Activated naive CD4-positive, alpha-beta T cell treated with anti-CD3 and anti-CD28 coated beads, Interleukin-2, amount 50 U/mL, for 24 hours (primary cell): Measurements from ENCODE around the gene DZIP1L.
"Not testable (repeated sequence)": the region's sequence is repeated elsewhere in the genome, so short reads cannot be mapped to it uniquely, and the experiment has no call there.

Experiments
- H3K27ac Mint-ChIP-seq: one replicate; pipeline ENCODE4 v1.8.0; 2021; ENCODE audit warnings: mild to moderate bottlenecking, mixed read lengths
- H3K27me3 Mint-ChIP-seq: one replicate; pipeline ENCODE4 v1.8.0; 2021; ENCODE audit warnings: mixed read lengths
- H3K36me3 Mint-ChIP-seq: one replicate; pipeline ENCODE4 v1.8.0; 2021; ENCODE audit warnings: mixed read lengths
- H3K4me1 Mint-ChIP-seq: one replicate; pipeline ENCODE4 v1.8.0; 2021; ENCODE audit warnings: mixed read lengths
- H3K4me3 Mint-ChIP-seq: one replicate; pipeline ENCODE4 v1.8.0; 2021; ENCODE audit warnings: mild to moderate bottlenecking, mixed read lengths
- H3K9me3 Mint-ChIP-seq: one replicate; pipeline ENCODE4 v1.8.0; 2021; ENCODE audit warnings: mixed read lengths

The DZIP1L gene

GRCh38 chr3:138089091-138089490 lies 26.3 kb downstream of the DZIP1L start:
- Mint-ChIP-seq H3K4me3 (no peak overlapping the region), H3K27me3 (no peaks in the 10 kb centered on the region), H3K27ac (no peak overlapping the region), H3K36me3 (no peaks in the 10 kb centered on the region), H3K4me1 (no peaks in the 10 kb centered on the region), H3K9me3 (no peaks in the 10 kb centered on the region)

- not testable (repeated sequence) for H3K9me3 Mint-ChIP-seq, H3K27ac Mint-ChIP-seq, H3K4me3 Mint-ChIP-seq, H3K36me3 Mint-ChIP-seq, H3K27me3 Mint-ChIP-seq
- H3K4me1 Mint-ChIP-seq = peaks cover 24% of the 10 kb centered on the region
Measured at GRCh38 chr3:138085745-138086144, 29.7 kb downstream of the DZIP1L start.

GRCh38 chr3:138084196-138084595 lies 31.2 kb downstream of the DZIP1L start:
- Mint-ChIP-seq H3K4me1 (peaks cover 24% of the 10 kb centered on the region), H3K36me3 (no peaks in the 10 kb centered on the region), H3K27ac (no peak overlapping the region), H3K4me3 (no peak overlapping the region), H3K27me3 (no peaks in the 10 kb centered on the region), H3K9me3 (no peaks in the 10 kb centered on the region)

- Mint-ChIP-seq H3K4me3 (peak overlapping the region; percentile 26), H3K9me3 (no peaks in the 10 kb centered on the region), H3K27ac (peak overlapping the region; percentile 52), H3K4me1 (peaks cover 24% of the 10 kb centered on the region), H3K36me3 (no peaks in the 10 kb centered on the region), H3K27me3 (no peaks in the 10 kb centered on the region)
Measured at GRCh38 chr3:138082992-138083386, 32.4 kb downstream of the DZIP1L start.

GRCh38 chr3:138082085-138082991 lies 33.1 kb downstream of the DZIP1L start:
- Mint-ChIP-seq H3K36me3 (no peaks in the 10 kb centered on the region), H3K4me3 (peak overlapping the region; percentile 53), H3K27ac (peak overlapping the region; percentile 43)

GRCh38 chr3:138081371-138082084 lies 33.9 kb downstream of the DZIP1L start:
- H3K36me3 Mint-ChIP-seq = no peaks in the 10 kb centered on the region
- H3K4me1 Mint-ChIP-seq = peaks cover 24% of the 10 kb centered on the region
- H3K4me3 Mint-ChIP-seq = no peak overlapping the region
- no peaks in the 10 kb centered on the region for H3K27me3 Mint-ChIP-seq
- H3K27ac Mint-ChIP-seq = no peak overlapping the region
- no peaks in the 10 kb centered on the region for H3K9me3 Mint-ChIP-seq

More at GRCh38 chr3:138082085-138082991, 33.1 kb downstream of the DZIP1L start:
- peaks cover 24% of the 10 kb centered on the region for H3K4me1 Mint-ChIP-seq
- no peaks in the 10 kb centered on the region for H3K27me3 Mint-ChIP-seq
- no peaks in the 10 kb centered on the region for H3K9me3 Mint-ChIP-seq

- Mint-ChIP-seq H3K9me3 (no peaks in the 10 kb centered on the region), H3K27me3 (no peaks in the 10 kb centered on the region), H3K4me1 (peaks cover 24% of the 10 kb centered on the region), H3K4me3 (no peak overlapping the region), H3K36me3 (no peaks in the 10 kb centered on the region), H3K27ac (no peak overlapping the region)
Measured at GRCh38 chr3:138079901-138080300, 35.5 kb downstream of the DZIP1L start.

GRCh38 chr3:138078901-138079344 lies 36.5 kb downstream of the DZIP1L start:
- Mint-ChIP-seq H3K9me3 (no peaks in the 10 kb centered on the region), H3K27me3 (no peaks in the 10 kb centered on the region), H3K4me1 (peaks cover 24% of the 10 kb centered on the region), H3K4me3 (no peak overlapping the region), H3K27ac (no peak overlapping the region), H3K36me3 (no peaks in the 10 kb centered on the region)

GRCh38 chr3:138078096-138078495 lies 37.3 kb downstream of the DZIP1L start:
- no peaks in the 10 kb centered on the region for H3K27me3 Mint-ChIP-seq
- peaks cover 18% of the 10 kb centered on the region for H3K4me1 Mint-ChIP-seq
- H3K36me3 Mint-ChIP-seq = no peaks in the 10 kb centered on the region
- H3K9me3 Mint-ChIP-seq = no peaks in the 10 kb centered on the region
- H3K4me3 Mint-ChIP-seq = no peak overlapping the region
- H3K27ac Mint-ChIP-seq = no peak overlapping the region

GRCh38 chr3:138072796-138073195 lies 42.6 kb downstream of the DZIP1L start:
- Mint-ChIP-seq H3K9me3 (no peaks in the 10 kb centered on the region), H3K4me1 (no peaks in the 10 kb centered on the region), H3K27ac (no peak overlapping the region), H3K27me3 (peaks cover 1% of the 10 kb centered on the region), H3K36me3 (no peaks in the 10 kb centered on the region), H3K4me3 (no peak overlapping the region)

GRCh38 chr3:138070006-138070405 lies 45.4 kb downstream of the DZIP1L start:
- no peak overlapping the region for H3K27ac Mint-ChIP-seq
- no peaks in the 10 kb centered on the region for H3K4me1 Mint-ChIP-seq
- H3K4me3 Mint-ChIP-seq = no peak overlapping the region

GRCh38 chr3:138068579-138069174 lies 46.7 kb downstream of the DZIP1L start:
- no peaks in the 10 kb centered on the region for H3K9me3 Mint-ChIP-seq
- no peak overlapping the region for H3K4me3 Mint-ChIP-seq
- no peak overlapping the region for H3K27ac Mint-ChIP-seq
- peaks cover 1% of the 10 kb centered on the region for H3K27me3 Mint-ChIP-seq
- H3K36me3 Mint-ChIP-seq = no peaks in the 10 kb centered on the region
- no peaks in the 10 kb centered on the region for H3K4me1 Mint-ChIP-seq

More at GRCh38 chr3:138070006-138070405, 45.4 kb downstream of the DZIP1L start:
- H3K27me3 Mint-ChIP-seq = peaks cover 1% of the 10 kb centered on the region
- H3K36me3 Mint-ChIP-seq = no peaks in the 10 kb centered on the region
- H3K9me3 Mint-ChIP-seq = no peaks in the 10 kb centered on the region

GRCh38 chr3:138068046-138068445 lies 47.4 kb downstream of the DZIP1L start:
- Mint-ChIP-seq H3K27ac (no peak overlapping the region), H3K4me3 (no peak overlapping the region)

GRCh38 chr3:138066972-138067371 lies 48.4 kb downstream of the DZIP1L start:
- Mint-ChIP-seq H3K36me3 (no peaks in the 10 kb centered on the region), H3K27me3 (peaks cover 1% of the 10 kb centered on the region), H3K4me3 (no peak overlapping the region)

More at GRCh38 chr3:138068046-138068445, 47.4 kb downstream of the DZIP1L start:
- Mint-ChIP-seq H3K36me3 (no peaks in the 10 kb centered on the region), H3K4me1 (no peaks in the 10 kb centered on the region), H3K9me3 (no peaks in the 10 kb centered on the region), H3K27me3 (peaks cover 1% of the 10 kb centered on the region)

GRCh38 chr3:138066383-138066782 lies 49.0 kb downstream of the DZIP1L start:
- Mint-ChIP-seq H3K4me3 (no peak overlapping the region), H3K27me3 (peaks cover 1% of the 10 kb centered on the region), H3K9me3 (no peaks in the 10 kb centered on the region), H3K4me1 (no peaks in the 10 kb centered on the region), H3K36me3 (no peaks in the 10 kb centered on the region), H3K27ac (no peak overlapping the region)

More at GRCh38 chr3:138066972-138067371, 48.4 kb downstream of the DZIP1L start:
- H3K4me1 Mint-ChIP-seq = no peaks in the 10 kb centered on the region
- no peak overlapping the region for H3K27ac Mint-ChIP-seq
- no peaks in the 10 kb centered on the region for H3K9me3 Mint-ChIP-seq
